Progenitor cell of endocrine pancreas (in vitro differentiated cells): ENCODE data around the gene RBM10. TPM values are rescaled to one million over a fixed set of nuclear protein-coding genes. Genes with fewer than 3 reads are reported as not detected.

Experiments used
- DNase-seq: peaks from one replicate; pipeline ENCODE4 v3.0.0; 2021; ENCODE audit warnings: low spot score; ENCODE audit not compliant: unreplicated experiment
- H3K27ac Mint-ChIP-seq: 2 replicates; pipeline ENCODE4 v1.8.0; 2021; ENCODE audit warnings: mild to moderate bottlenecking, moderate library complexity, mixed read lengths
- H3K27me3 Mint-ChIP-seq: 2 replicates; pipeline ENCODE4 v1.8.0; 2021; ENCODE audit warnings: mixed read lengths
- H3K36me3 Mint-ChIP-seq: 2 replicates; pipeline ENCODE4 v1.8.0; 2022; ENCODE audit warnings: mixed read lengths; ENCODE audit not compliant: insufficient read depth
- H3K4me1 Mint-ChIP-seq: 2 replicates; pipeline ENCODE4 v1.8.0; 2021; ENCODE audit warnings: low read depth, mixed read lengths
- H3K4me3 Mint-ChIP-seq: 2 replicates; pipeline ENCODE4 v1.8.0; 2021; ENCODE audit warnings: low read depth, mild to moderate bottlenecking, moderate library complexity, mixed read lengths
- H3K9me3 Mint-ChIP-seq: 2 replicates; pipeline ENCODE4 v1.8.0; 2021; ENCODE audit warnings: low read depth, mixed read lengths
- total RNA-seq: library from RNA; stranded (reverse); gene quantifications from 2 replicates; pipeline ENCODE4 v1.2.1, GENCODE V29; 2021
- TF ChIP-seq, protein P1 (sequence below): fragments of 200-600 bp; sonication (generic); IDR thresholded peaks from one replicate; pipeline ENCODE4 v1.5.0; 2021; ENCODE audit warnings: antibody characterized with exemption, mild to moderate bottlenecking; ENCODE audit not compliant: unreplicated experiment

RBM10 gene
- total RNA-seq, 1 donor from 2014 or later: 68.2 TPM

DNA sequence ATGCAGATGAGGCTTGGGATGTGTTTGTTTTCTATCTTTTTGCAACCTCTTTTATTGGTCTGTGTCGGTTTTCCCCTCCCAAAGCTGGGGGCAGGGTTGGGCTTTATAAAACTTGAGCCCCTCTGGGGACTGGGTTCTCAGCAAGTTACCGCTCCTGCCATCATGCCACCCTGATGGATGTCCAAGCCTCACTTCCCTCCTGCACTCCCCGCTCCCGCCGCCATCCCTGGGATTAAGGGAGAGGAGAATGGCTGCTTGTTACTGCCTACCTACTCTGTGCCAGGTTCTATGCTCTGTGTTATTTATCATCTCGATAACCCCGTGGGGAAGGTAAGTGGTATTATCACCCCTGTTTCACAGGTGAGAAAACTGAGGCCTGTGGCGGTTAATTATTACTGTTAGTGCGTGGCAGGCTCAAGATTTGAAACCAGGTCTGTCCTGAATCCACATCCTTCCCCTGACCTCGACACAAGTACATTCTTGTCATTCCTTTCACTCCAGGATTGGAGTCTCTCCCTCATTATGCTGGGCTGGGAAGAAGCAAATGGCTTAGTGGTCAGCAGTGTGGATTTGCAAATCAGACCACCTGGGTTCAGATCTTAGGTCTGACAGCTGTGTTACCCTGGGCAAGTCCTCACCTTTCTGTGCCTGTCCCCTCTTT lies 53.1 kb downstream of the RBM10 start:
- H3K36me3 Mint-ChIP-seq: peaks cover 43% of the 10 kb centered on the region
- TF ChIP-seq, protein P1, sequence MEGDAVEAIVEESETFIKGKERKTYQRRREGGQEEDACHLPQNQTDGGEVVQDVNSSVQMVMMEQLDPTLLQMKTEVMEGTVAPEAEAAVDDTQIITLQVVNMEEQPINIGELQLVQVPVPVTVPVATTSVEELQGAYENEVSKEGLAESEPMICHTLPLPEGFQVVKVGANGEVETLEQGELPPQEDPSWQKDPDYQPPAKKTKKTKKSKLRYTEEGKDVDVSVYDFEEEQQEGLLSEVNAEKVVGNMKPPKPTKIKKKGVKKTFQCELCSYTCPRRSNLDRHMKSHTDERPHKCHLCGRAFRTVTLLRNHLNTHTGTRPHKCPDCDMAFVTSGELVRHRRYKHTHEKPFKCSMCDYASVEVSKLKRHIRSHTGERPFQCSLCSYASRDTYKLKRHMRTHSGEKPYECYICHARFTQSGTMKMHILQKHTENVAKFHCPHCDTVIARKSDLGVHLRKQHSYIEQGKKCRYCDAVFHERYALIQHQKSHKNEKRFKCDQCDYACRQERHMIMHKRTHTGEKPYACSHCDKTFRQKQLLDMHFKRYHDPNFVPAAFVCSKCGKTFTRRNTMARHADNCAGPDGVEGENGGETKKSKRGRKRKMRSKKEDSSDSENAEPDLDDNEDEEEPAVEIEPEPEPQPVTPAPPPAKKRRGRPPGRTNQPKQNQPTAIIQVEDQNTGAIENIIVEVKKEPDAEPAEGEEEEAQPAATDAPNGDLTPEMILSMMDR: no peak
- peak overlapping the region; percentile 64 for H3K27ac Mint-ChIP-seq
- H3K27me3 Mint-ChIP-seq: no peaks in the 10 kb centered on the region
- no peak for DNase-seq
- H3K9me3 Mint-ChIP-seq: no peaks in the 10 kb centered on the region
- H3K4me1 Mint-ChIP-seq: peaks cover 45% of the 10 kb centered on the region
- peak overlapping the region; percentile 36 for H3K4me3 Mint-ChIP-seq

DNA sequence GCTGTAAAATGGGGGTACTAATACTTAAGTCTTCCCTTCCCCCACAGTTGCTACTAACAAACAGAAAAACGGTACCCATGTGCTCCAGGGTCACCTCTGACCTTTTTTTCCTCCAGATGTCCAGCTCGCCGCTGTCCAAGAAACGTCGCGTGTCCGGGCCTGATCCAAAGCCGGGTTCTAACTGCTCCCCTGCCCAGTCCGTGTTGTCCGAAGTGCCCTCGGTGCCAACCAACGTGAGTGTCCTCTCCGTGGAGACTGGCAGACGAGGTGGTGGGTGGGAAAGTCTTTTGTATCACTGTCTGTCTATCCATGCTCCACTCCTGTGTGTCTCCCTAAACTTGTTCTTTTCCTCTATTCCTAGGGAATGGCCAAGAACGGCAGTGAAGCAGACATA lies 53.7 kb downstream of the RBM10 start:
- H3K27me3 Mint-ChIP-seq: no peaks in the 10 kb centered on the region
- H3K36me3 Mint-ChIP-seq: peaks cover 45% of the 10 kb centered on the region
- H3K4me3 Mint-ChIP-seq: peak overlapping the region; percentile 36
- peak overlapping the region; percentile 22 for H3K27ac Mint-ChIP-seq
- H3K9me3 Mint-ChIP-seq: no peaks in the 10 kb centered on the region
- peaks cover 44% of the 10 kb centered on the region for H3K4me1 Mint-ChIP-seq
- TF ChIP-seq, protein P1: no peak
- DNase-seq: no peak

DNA sequence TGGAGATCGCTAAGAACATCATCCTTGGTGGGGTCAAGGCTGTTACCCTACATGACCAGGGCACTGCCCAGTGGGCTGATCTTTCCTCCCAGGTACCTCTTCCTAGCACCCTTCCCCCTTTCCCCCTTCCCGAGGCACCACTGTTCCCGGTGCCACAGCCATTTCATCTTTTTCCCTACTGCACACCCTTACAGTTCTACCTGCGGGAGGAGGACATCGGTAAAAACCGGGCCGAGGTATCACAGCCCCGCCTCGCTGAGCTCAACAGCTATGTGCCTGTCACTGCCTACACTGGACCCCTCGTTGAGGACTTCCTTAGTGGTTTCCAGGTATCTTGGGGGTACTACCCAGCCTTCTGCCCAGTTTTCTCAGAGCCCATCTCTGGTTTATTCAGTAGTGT lies 54.3 kb downstream of the RBM10 start:
- DNase-seq: no peak
- H3K36me3 Mint-ChIP-seq: peaks cover 47% of the 10 kb centered on the region
- no peak overlapping the region for H3K27ac Mint-ChIP-seq
- H3K4me1 Mint-ChIP-seq: peaks cover 44% of the 10 kb centered on the region
- H3K4me3 Mint-ChIP-seq: no peak overlapping the region
- H3K27me3 Mint-ChIP-seq: no peaks in the 10 kb centered on the region
- TF ChIP-seq, protein P1: no peak
- no peaks in the 10 kb centered on the region for H3K9me3 Mint-ChIP-seq

DNA sequence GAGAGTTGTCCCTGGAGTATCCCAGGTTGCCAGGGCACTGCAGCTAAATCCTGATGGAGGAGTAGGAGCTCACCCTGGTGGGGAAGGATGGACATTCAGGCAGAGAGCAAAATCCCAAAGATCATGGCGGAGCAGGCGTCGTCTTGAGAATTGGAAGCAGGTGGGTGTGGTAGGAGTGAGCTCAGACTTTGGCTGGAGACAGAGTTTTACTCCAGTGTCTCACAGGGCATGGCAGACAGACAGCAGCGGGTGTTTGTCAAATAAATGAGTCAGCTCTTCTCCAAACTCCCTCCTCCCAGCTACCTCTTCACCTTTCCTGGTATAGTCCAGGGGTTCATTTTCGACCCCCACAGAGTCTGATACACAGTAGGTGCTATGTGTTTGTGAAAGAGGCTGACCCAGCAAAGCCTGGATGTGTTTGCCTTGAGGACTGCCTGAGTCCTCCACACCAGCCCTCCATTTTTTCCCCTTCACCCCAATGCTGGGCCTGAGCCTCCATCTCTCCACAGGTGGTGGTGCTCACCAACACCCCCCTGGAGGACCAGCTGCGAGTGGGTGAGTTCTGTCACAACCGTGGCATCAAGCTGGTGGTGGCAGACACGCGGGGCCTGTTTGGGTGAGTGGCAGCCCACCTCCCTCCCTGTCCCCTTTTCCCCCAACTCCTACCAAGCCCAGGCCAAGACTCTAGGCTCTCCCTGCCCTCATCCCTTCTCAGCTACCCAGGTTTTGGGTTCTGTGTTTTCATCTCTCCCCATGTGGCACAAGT lies 55.5 kb downstream of the RBM10 start:
- H3K4me1 Mint-ChIP-seq: peaks cover 32% of the 10 kb centered on the region
- no peaks in the 10 kb centered on the region for H3K27me3 Mint-ChIP-seq
- no peaks in the 10 kb centered on the region for H3K9me3 Mint-ChIP-seq
- H3K36me3 Mint-ChIP-seq: peaks cover 49% of the 10 kb centered on the region
- H3K27ac Mint-ChIP-seq: peak overlapping the region; percentile 84
- DNase-seq: no peak
- no peak overlapping the region for H3K4me3 Mint-ChIP-seq
- TF ChIP-seq, protein P1: no peak

DNA sequence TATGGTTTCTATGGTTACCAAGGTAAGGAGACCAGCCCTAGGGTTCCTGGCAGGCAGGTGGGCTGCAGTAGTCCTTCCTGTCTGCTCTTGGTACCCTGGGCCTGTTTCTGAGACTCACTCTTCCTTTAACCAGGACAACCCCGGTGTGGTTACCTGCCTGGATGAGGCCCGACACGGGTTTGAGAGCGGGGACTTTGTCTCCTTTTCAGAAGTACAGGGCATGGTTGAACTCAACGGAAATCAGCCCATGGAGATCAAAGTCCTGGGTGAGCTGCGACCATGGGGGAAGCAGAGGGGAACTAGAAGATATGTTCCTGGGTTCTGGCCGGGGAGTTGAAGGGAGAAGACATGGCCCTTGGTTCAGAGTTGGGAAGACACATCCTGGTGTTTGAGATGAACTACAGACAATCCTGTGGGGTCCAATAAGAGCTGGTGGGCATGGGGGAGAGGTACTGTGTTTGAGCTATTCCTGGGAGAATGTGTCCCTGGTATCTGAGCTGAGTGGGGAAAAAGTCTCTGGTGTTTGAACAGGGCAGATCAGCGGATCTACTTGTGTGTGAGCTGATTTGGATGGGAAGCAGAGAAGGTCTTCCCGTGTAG lies 56.4 kb downstream of the RBM10 start:
- Mint-ChIP-seq H3K9me3 (no peaks in the 10 kb centered on the region), H3K4me3 (no peak overlapping the region), H3K27ac (peak overlapping the region; percentile 53), H3K27me3 (no peaks in the 10 kb centered on the region), H3K4me1 (peaks cover 23% of the 10 kb centered on the region), H3K36me3 (peaks cover 43% of the 10 kb centered on the region)
- no peak for DNase-seq
- TF ChIP-seq, protein P1: no peak
